ENCODE results near the gene LTF.

Gene LTF

DNA sequence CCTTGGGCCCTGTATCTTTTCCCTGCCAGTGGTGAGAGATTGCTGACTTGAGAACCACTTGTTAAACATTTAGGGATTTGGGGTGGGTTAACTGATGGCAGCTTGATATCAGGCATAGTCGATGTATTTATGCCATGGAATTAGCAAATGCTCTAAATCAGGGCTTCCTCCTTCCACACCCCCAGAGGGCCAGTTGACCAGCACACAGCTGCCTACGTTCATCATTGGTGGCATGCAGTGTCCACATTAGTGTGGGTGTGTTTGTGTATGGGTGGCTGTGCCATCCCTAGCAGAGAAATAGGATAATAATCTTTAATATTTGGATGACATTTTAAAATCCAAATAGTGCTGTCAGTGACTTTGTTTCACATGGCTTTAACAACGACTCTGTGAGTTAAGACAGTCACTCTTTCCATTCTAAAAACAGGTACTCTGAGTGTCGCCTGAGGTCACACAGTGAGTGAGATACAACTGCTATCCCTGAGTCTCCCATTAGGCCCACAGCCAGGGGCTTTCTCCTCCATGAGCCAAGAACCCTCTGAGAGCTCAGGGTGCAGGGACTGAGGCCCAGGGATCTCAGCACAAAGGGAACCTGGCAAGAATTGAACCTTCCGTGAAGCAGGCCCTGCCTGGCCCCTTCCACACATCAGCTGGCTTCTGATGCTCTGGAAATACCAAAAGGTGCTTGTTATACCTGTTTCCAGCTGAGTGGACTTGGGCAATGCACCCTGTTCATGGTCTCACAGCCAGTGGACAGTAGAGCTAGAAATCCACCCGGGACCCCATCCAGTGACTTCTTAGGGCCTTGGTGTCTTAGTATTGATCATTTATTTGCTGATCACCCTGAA lies 4.3 kb upstream of the LTF start:
- DNase-seq (ENCODE audit: low read depth), result no peak

DNA sequence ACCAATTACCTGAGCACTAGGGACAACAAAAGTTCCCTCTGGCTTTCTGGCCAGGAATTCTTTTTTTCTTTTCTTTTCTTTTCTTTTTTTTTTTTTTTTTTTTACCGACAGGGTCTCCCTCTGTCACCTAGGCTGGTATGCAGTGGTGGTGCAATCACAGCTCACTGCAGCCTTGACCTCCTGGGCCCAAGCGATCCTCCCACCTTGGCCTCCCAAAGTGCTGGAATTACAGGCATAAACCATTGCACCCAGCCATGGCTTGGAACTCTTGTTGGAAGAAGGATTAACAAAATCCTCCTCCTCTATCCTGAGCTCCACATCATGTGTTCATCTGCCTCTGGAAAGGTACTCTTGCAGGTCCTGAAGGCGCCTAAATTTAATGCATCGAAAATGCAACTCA lies 2.9 kb upstream of the LTF start:
- DNase-seq (ENCODE audit: low read depth), result no peak

- DNase-seq (ENCODE audit: low read depth), result no peak
These were observed 2.2 kb upstream of the LTF start for GRCh38 chr3:46466871-46467403.

DNA sequence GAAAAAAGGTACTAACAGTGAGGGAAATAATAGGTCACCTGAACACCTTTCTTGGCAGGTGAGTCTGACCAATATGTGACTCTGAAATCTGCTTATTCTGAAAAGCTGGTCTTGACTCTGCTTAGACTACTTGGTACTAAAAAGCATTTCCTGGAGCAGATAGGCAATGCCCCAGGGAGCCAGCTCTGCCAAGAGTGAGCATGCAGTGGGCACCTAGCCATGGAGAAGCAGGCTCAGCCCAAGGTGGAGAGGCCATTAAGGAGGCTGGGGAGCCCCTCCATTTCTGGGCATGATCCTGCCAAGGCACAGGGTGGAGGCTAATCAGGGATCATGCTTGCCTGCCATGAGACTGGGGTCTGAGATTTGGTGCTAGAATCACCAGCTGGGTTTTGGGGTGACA lies 1.6 kb upstream of the LTF start:
- no peak for DNase-seq (ENCODE audit: low read depth)

DNA sequence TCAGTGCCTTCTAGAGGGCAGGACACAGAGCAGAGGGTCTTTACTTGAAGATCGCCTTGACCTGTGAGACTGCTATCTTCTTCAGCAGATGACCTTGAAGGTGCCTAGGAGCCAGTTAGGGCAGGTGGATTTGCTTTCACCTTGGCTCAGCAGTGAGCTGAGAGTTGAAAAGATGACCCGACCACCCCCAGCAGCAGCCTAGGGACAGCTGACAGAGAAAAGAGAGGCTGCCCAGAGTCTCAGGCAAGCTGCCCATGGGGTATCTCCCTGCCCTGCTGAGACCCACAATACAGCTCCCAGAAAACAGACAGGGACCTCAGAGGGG lies 453 bp upstream of the LTF start:
- DNase-seq (ENCODE audit: low read depth), result no peak

GRCh38 chr3:46463868-46464241 lies 850 bp downstream of the LTF start:
- no peak for DNase-seq (ENCODE audit: low read depth)

DNA sequence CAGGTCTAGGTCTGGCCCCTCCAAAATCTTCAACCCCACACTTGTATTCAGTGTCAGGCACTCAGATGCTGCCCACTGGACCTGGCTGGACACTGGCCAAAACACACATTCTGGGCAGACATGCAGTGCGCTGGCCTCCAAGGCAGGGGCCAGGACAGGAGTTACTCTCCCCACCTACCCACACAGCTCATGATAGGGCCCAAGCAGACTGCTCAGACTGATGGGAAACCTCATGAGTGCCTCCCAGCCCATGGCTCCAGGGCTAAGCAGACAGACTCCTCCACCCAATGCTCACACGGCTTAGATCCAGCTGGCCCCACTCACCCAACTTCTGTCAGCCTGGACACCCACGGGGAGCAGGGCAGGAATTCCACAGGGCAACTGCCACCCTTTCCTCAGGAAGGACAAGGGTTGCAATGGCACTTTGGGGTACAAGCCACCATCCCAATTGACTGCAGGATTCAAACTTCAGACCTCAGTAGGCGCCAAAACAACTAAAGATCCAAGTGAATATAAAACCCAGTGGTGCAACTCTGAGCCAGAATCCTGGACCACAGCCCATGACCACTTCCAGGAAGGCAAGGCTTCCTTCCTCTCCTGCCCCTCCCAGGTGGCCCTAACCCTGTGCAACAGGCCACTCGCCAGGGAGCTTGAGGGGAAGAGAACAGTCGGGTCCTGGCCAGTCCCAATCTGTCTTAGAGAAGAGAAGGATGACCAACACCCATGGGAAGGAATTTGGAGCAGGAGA lies 1.4 kb downstream of the LTF start:
- no peak for DNase-seq (ENCODE audit: low read depth)

GRCh38 chr3:46462511-46462910 lies 2.2 kb downstream of the LTF start:
- no peak for DNase-seq (ENCODE audit: low read depth)

- DNase-seq (ENCODE audit: low read depth), result peak; percentile 18
These were observed 2.6 kb downstream of the LTF start for GRCh38 chr3:46462111-46462510.

GRCh38 chr3:46460051-46460450 lies 4.7 kb downstream of the LTF start:
- peak; percentile 13 for DNase-seq (ENCODE audit: low read depth)

DNA sequence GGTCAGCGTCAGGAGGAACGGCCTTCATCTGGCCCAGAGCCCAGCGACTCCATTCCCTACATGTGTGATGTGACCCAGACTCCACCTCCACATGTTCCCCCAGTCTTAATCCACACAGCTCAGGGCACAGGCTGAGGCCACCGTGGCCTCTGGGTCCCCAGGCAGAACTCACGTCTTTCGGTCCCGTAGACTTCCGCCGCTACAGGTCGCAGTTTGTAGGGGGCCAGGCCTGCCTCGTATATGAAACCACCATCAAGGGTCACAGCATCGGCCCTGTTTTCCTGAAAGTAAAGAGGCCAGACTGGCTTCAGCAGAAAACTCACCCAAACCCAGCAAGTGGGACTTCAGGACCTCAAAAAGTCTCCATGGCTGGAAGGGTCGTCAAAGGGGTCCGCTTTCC lies 8.6 kb downstream of the LTF start:
- no peak for DNase-seq (ENCODE audit: low read depth)

DNA sequence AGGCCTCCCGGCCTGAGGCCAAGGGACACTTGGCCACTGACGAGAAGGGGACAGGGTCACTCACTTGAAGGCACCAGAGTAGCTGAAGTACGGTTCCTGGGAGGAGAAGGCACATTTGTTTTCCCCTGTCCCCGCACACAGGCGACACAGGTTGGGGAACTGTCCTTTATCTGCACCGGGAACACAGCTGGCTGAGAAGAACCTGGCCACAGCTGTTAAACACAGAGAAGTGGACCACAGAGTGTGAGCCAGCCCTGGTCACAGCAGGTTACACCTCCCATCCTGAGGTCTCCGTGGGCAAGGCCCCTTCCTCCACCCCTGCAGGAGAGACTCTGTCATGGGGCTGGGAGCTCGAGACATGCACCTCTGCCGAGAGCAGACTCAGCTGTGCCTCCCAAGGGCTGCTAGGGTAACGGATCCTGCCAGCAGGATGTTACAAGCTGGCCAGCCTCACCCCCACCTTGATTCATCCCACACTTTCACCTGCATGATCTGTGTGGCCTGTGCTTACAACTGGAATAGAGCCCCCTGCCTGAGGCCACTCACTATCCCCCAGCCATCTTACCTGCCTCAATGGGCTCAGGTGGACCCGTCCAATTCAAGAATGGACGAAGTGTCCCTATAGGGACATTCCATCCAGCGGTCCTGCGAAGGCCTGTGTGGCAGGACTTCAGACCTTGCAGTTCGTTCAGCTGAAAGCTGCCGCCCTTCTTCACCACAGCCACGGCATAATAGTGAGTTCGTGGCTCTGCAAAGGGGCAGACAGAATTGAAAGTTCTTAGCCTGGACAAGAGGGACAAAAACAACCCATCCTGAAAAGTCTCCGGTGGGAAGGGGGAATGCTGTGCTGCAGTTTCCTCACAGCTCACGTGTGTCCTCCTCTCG lies 9.2 kb downstream of the LTF start:
- DNase-seq (ENCODE audit: low read depth), result no peak

GRCh38 chr3:46454606-46455005 lies 10.1 kb downstream of the LTF start:
- DNase-seq (ENCODE audit: low read depth), result no peak

- no peak for DNase-seq (ENCODE audit: low read depth)
These were observed 10.5 kb downstream of the LTF start for GRCh38 chr3:46454209-46454595.

- DNase-seq (ENCODE audit: low read depth), result no peak
These were observed 11.0 kb downstream of the LTF start for GRCh38 chr3:46453526-46454208.

DNA sequence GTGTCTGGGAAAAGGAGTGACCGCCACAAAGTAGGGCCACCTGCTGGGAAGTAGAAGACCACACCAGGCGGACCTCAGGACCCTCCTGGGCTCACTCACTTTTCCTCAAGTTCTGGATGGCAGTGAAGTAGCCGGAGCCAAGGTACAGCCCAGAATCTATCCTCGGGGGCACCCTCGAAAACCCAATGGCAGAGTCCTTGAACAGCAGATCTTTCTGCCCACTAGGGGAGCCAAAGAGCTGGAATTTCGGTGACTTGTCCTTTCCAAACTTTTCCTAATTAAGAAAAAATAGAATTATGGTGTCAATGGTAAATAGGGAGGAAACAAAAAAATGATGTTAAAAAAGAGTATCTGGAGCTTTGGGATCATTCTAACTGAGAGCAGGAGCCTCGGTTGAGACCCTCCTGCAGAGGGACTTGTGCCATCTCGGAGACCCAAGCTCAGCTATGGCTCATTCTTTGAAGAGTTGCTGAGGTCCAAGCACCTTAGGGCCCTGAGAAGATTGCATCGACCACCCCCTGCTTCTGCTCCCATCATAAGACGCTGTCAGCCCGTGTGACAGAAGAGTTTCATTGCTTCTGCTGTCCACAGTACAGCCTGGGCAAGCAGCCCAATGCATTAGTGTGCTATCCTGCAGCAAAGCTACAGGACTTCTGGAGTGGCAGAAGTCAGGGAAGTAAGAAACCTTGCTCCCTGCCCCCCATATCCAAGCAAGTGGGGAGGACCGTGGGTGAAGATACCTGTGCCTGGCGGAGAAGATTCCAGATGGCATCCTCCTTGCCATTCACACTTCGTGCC lies 14.8 kb downstream of the LTF start:
- DNase-seq (ENCODE audit: low read depth), result no peak

GRCh38 chr3:46448721-46449120 lies 16.0 kb downstream of the LTF start:
- DNase-seq (ENCODE audit: low read depth), result no peak

GRCh38 chr3:46447228-46447985 lies 17.3 kb downstream of the LTF start:
- DNase-seq (ENCODE audit: low read depth), result no peak

GRCh38 chr3:46442576-46443530 lies 21.9 kb downstream of the LTF start:
- DNase-seq (ENCODE audit: low read depth), result peak; percentile 43

Data from amniotic epithelial cell (primary cell).